HEK293 (cell line): ENCODE measurements around the gene RNF34.

Experiments used
- CTCF ChIA-PET: fragments of 350-600 bp; formaldehyde crosslinking; extraction: SDS; loops from one replicate; lab custom pipeline; 2021; ENCODE audit warnings: antibody characterized with exemption; lab: Yijun Ruan, JAX
- POLR2A ChIA-PET: fragments of 300-600 bp; formaldehyde crosslinking; extraction: SDS; loops from one replicate; lab custom pipeline; 2020; ENCODE audit warnings: antibody characterized with exemption, inconsistent platforms; lab: Yijun Ruan, JAX
- H3K27ac ChIP-seq: fragments of 200-500 bp; sonication (Bioruptor generic); 2 replicates; pipeline ENCODE4 v1.5.1; 2014; ENCODE audit warnings: low read depth, low read length, control low read depth, inconsistent platforms; ENCODE audit errors: extremely low read depth
- H3K36me3 ChIP-seq, 2 experiments: fragments of 200-500 bp in 1 of 2; sonication (Bioruptor generic) in 1 of 2; 1 replicate in 1 of 2; 2 replicates in 1 of 2; pipeline ENCODE4 v1.5.1; 2014 to 2017; ENCODE audit warnings: inconsistent platforms in 2 of 2, low read length in 2 of 2; ENCODE audit not compliant: control insufficient read depth in 2 of 2, insufficient read depth in 1 of 2
- H3K4me1 ChIP-seq: fragments of 200-500 bp; sonication (Bioruptor generic); 2 replicates; pipeline ENCODE4 v1.5.1; 2014; ENCODE audit warnings: mild to moderate bottlenecking, low read length, inconsistent platforms; ENCODE audit not compliant: control insufficient read depth, insufficient read depth
- H3K4me3 ChIP-seq: 2 replicates; pipeline ENCODE4 v1.5.1; 2011; ENCODE audit warnings: low read depth, mild to moderate bottlenecking, control low read depth, low read length, moderate library complexity
- H3K9me3 ChIP-seq: fragments of 200-500 bp; sonication (Bioruptor generic); 2 replicates; pipeline ENCODE4 v1.5.1; 2014; ENCODE audit warnings: low read depth, low read length, inconsistent platforms; ENCODE audit not compliant: control insufficient read depth, insufficient read depth
- GLIS1 ChIP-seq: fragments of 450-650 bp; formaldehyde crosslinking; IDR thresholded peaks from 2 replicates; pipeline ENCODE4 v1.5.1; 2016; ENCODE audit warnings: missing biosample characterization, missing genetic modification characterization
- HOXC10 ChIP-seq: sonication (generic); formaldehyde crosslinking; IDR thresholded peaks from 2 replicates; pipeline ENCODE4 v1.8.1; 2023; ENCODE audit warnings: mild to moderate bottlenecking, missing genetic modification reagents
- IKZF3 ChIP-seq: fragments of 450-650 bp; IDR thresholded peaks from 2 replicates; pipeline ENCODE4 v1.5.0; 2018; ENCODE audit warnings: missing biosample characterization, mild to moderate bottlenecking, missing genetic modification characterization, moderate library complexity
- KLF9 ChIP-seq: fragments of 450-650 bp; formaldehyde crosslinking; IDR thresholded peaks from 2 replicates; pipeline ENCODE4 v1.5.1; 2016; ENCODE audit warnings: missing biosample characterization, missing genetic modification characterization, low read depth
- PBX3 ChIP-seq: sonication (generic); formaldehyde crosslinking; IDR thresholded peaks from 2 replicates; pipeline ENCODE4 v1.8.1; 2022; ENCODE audit warnings: mild to moderate bottlenecking, moderate library complexity, missing genetic modification reagents
- PRDM10 ChIP-seq: fragments of 450-650 bp; formaldehyde crosslinking; IDR thresholded peaks from 2 replicates; pipeline ENCODE4 v1.5.1; 2016; ENCODE audit warnings: missing biosample characterization, missing genetic modification characterization
- REPIN1 ChIP-seq: fragments of 450-650 bp; formaldehyde crosslinking; IDR thresholded peaks from 2 replicates; pipeline ENCODE4 v1.5.1; 2017; ENCODE audit warnings: missing biosample characterization, missing genetic modification characterization, low read depth
- ZBTB10 ChIP-seq: fragments of 450-650 bp; formaldehyde crosslinking; IDR thresholded peaks from 2 replicates; pipeline ENCODE4 v1.5.1; 2016; ENCODE audit warnings: missing biosample characterization, missing genetic modification characterization
- ZBTB11 ChIP-seq: fragments of 450-650 bp; formaldehyde crosslinking; conservative IDR thresholded peaks from 2 replicates; pipeline ENCODE4 v1.5.1; 2016; ENCODE audit warnings: low read depth, missing biosample characterization, missing genetic modification characterization
- ZFP3 ChIP-seq: fragments of 450-650 bp; formaldehyde crosslinking; IDR thresholded peaks from 2 replicates; pipeline ENCODE4 v1.5.1; 2016; ENCODE audit warnings: low read depth, missing biosample characterization, missing genetic modification characterization
- ZNF223 ChIP-seq: fragments of 450-650 bp; formaldehyde crosslinking; IDR thresholded peaks from 2 replicates; pipeline ENCODE4 v1.5.1; 2016; ENCODE audit warnings: missing biosample characterization, missing genetic modification characterization
- ZNF366 ChIP-seq: fragments of 450-650 bp; formaldehyde crosslinking; conservative IDR thresholded peaks from 2 replicates; pipeline ENCODE4 v1.5.1; 2016; ENCODE audit warnings: missing biosample characterization, missing genetic modification characterization
- ZNF426 ChIP-seq: fragments of 450-650 bp; formaldehyde crosslinking; IDR thresholded peaks from 2 replicates; pipeline ENCODE4 v1.5.1; 2017; ENCODE audit warnings: missing biosample characterization, missing genetic modification characterization, mild to moderate bottlenecking, inconsistent platforms, moderate library complexity
- ZNF510 ChIP-seq: fragments of 450-650 bp; formaldehyde crosslinking; IDR thresholded peaks from 2 replicates; pipeline ENCODE4 v1.5.1; 2018; ENCODE audit warnings: mild to moderate bottlenecking, missing genetic modification characterization, missing biosample characterization; ENCODE audit not compliant: insufficient replicate concordance
- ZNF530 ChIP-seq: fragments of 450-650 bp; formaldehyde crosslinking; IDR thresholded peaks from 2 replicates; pipeline ENCODE4 v1.5.1; 2016; ENCODE audit warnings: low read depth, missing biosample characterization, missing genetic modification characterization
- ZNF629 ChIP-seq: fragments of 450-650 bp; formaldehyde crosslinking; IDR thresholded peaks from 2 replicates; pipeline ENCODE4 v1.5.1; 2017; ENCODE audit warnings: missing biosample characterization, missing genetic modification characterization
- ZNF658 ChIP-seq: fragments of 450-650 bp; formaldehyde crosslinking; IDR thresholded peaks from 2 replicates; pipeline ENCODE4; 2016; ENCODE audit warnings: missing biosample characterization, missing genetic modification characterization
- ZNF747 ChIP-seq: fragments of 450-650 bp; formaldehyde crosslinking; IDR thresholded peaks from 2 replicates; pipeline ENCODE4 v1.5.1; 2016; ENCODE audit warnings: missing biosample characterization, missing genetic modification characterization
- ZNF776 ChIP-seq: fragments of 450-650 bp; formaldehyde crosslinking; IDR thresholded peaks from 2 replicates; pipeline ENCODE4 v1.5.0; 2017; ENCODE audit warnings: missing biosample characterization, missing genetic modification characterization, borderline replicate concordance
- ZNF792 ChIP-seq: fragments of 450-650 bp; formaldehyde crosslinking; IDR thresholded peaks from 2 replicates; pipeline ENCODE4 v1.5.1; 2016; ENCODE audit warnings: missing biosample characterization, missing genetic modification characterization
- ZSCAN5A ChIP-seq: fragments of 450-650 bp; formaldehyde crosslinking; IDR thresholded peaks from 2 replicates; pipeline ENCODE4 v1.5.1; 2016; ENCODE audit warnings: missing biosample characterization, missing genetic modification characterization

Gene RNF34

GRCh38 chr12:121358073-121358472 is 41.8 kb upstream of the RNF34 start:
- Histone ChIP-seq H3K9me3 (no peaks in the 10 kb centered on the region), H3K27ac (no peak overlapping the region), H3K4me1 (no peaks in the 10 kb centered on the region), H3K36me3 (no peaks in the 10 kb centered on the region), H3K4me3 (no peak overlapping the region)
- ChIA-PET CTCF (interaction anchor here (0.6 kb wide), 1 partner anchor 888 kb away, joined by 3 read pairs; no protein-coding TSS in a partner anchor), POLR2A (interaction anchor here (1.1 kb wide), 1 partner anchor 42 kb away, joined by 4 read pairs; the partner anchor contains the start of gene RNF34)
- TF ChIP-seq ZNF530 (tag by site-specific recombination) (no peak), IKZF3 (no peak), ZBTB11 (no peak), ZNF776 (tag by site-specific recombination) (no peak), ZSCAN5A (tag by site-specific recombination) (no peak), ZNF223 (no peak), ZNF658 (tag by site-specific recombination) (no peak), ZNF747 (tag by site-specific recombination) (no peak), ZNF510 (no peak), ZNF792 (no peak), HOXC10 (CRISPR knock-in tag) (no peak), ZNF426 (tag by site-specific recombination) (no peak), PBX3 (CRISPR knock-in tag) (no peak)

- CTCF ChIA-PET, result interaction anchor here (0.5 kb wide), 1 partner anchor 184 kb away, joined by 3 read pairs; no protein-coding TSS in a partner anchor
- Histone ChIP-seq H3K4me1 (no peaks in the 10 kb centered on the region; the same call in 1 of the 2 replicates), H3K4me3 (no peak overlapping the region), H3K27ac (no peak overlapping the region), H3K36me3 (no peaks in the 10 kb centered on the region), H3K9me3 (no peaks in the 10 kb centered on the region)
- POLR2A ChIA-PET, result no interaction called here
- no peak for TF ChIP-seq REPIN1
- no peak for TF ChIP-seq ZNF629 (tag by site-specific recombination)
- peak; percentile 45; the same call in 1 of the 2 replicates for TF ChIP-seq PRDM10 (tag by site-specific recombination)
- TF ChIP-seq ZFP3 (tag by site-specific recombination), result no peak
- TF ChIP-seq GLIS1 (tag by site-specific recombination), result peak; percentile 40; the same call in 1 of the 2 replicates
- peak; percentile 50; the same call in 1 of the 2 replicates for TF ChIP-seq ZNF366 (tag by site-specific recombination)
- no peak for TF ChIP-seq ZBTB10 (tag by site-specific recombination)
- TF ChIP-seq ZNF530 (tag by site-specific recombination), result no peak
- no peak for TF ChIP-seq KLF9 (tag by site-specific recombination)
Measured at GRCh38 chr12:121364683-121365121, 35.2 kb upstream of the RNF34 start.
